Stimulated activated CD8-positive, alpha-beta memory T cell treated with anti-CD3 and anti-CD28 coated beads, Interleukin-4, amount 100 ng/mL, for 1 hour (primary cell): ENCODE results near the gene KIF26B.

Experiments used
- DNase-seq, 2 donors: peaks; one replicate each; pipeline ENCODE4 v3.0.0-alpha.2; 2020; ENCODE audit warnings: low read depth in 2 of 2, low spot score in 1 of 2

The KIF26B gene

GRCh38 chr1:245132771-245133170, 22.0 kb upstream of the KIF26B start:
- no peak for DNase-seq

GRCh38 chr1:245133995-245134715, 20.6 kb upstream of the KIF26B start:
- DNase-seq: no peak

GRCh38 chr1:245142171-245142798, 12.5 kb upstream of the KIF26B start:
- DNase-seq: no peak

- DNase-seq: no peak
Measured at GRCh38 chr1:245142976-245143375, 11.8 kb upstream of the KIF26B start.

- DNase-seq: no peak
Measured at GRCh38 chr1:245143849-245144248, 10.9 kb upstream of the KIF26B start.

- DNase-seq: no peak
Measured at GRCh38 chr1:245148069-245148468, 6.7 kb upstream of the KIF26B start.

- no peak for DNase-seq
Measured at GRCh38 chr1:245148861-245149260, 5.9 kb upstream of the KIF26B start.

- peak; percentile 25 to 39 for DNase-seq
Measured at GRCh38 chr1:245153081-245153551, 1.7 kb upstream of the KIF26B start.

- DNase-seq: no peak
Measured at GRCh38 chr1:245153552-245154428, 995 bp upstream of the KIF26B start.

- DNase-seq: no peak
Measured at GRCh38 chr1:245155272-245156040, 671 bp downstream of the KIF26B start.

GRCh38 chr1:245156041-245156735, 1.4 kb downstream of the KIF26B start:
- DNase-seq: peak in 1 of 2 donors; percentile 42

- DNase-seq: no peak
Measured at GRCh38 chr1:245156736-245157505, 2.1 kb downstream of the KIF26B start.

- no peak for DNase-seq
Measured at GRCh38 chr1:245158913-245159312, 4.1 kb downstream of the KIF26B start.

- DNase-seq: no peak
Measured at GRCh38 chr1:245160288-245160687, 5.5 kb downstream of the KIF26B start.

GRCh38 chr1:245160741-245161400, 6.1 kb downstream of the KIF26B start:
- DNase-seq: no peak

GRCh38 chr1:245161866-245162265, 7.1 kb downstream of the KIF26B start:
- no peak for DNase-seq

GRCh38 chr1:245166471-245166885, 11.7 kb downstream of the KIF26B start:
- no peak for DNase-seq

- no peak for DNase-seq
Measured at GRCh38 chr1:245168086-245168485, 13.3 kb downstream of the KIF26B start.

- DNase-seq: no peak
Measured at GRCh38 chr1:245168906-245169305, 14.1 kb downstream of the KIF26B start.
